A549 (cell line): ENCODE data around the gene NCAPH2. TPM values are rescaled to one million over a fixed set of nuclear protein-coding genes. Genes with fewer than 3 reads are reported as not detected.

Experiments
- ATAC-seq, 2 experiments: fragments of 200-7000 bp in 1 of 2; fragments of >200 bp in 1 of 2; cut with Nextera tagmentation in 1 of 2; cut with Tn5 transposase in 1 of 2; 3 replicates each; pipeline versions ENCODE4 v1.8.0 to v1.9.1; 2018 to 2020; ENCODE audit warnings: mild to moderate bottlenecking in 1 of 2, moderate library complexity in 1 of 2
- CTCF ChIA-PET: fragments of 300-600 bp; sonication (Branson Sonifier 250); formaldehyde crosslinking; extraction: SDS; loops from one replicate; lab custom pipeline; 2021; ENCODE audit warnings: antibody characterized with exemption, inconsistent platforms; lab: Yijun Ruan, JAX
- POLR2A ChIA-PET: fragments of 350-600 bp; formaldehyde crosslinking; extraction: SDS; loops from one replicate; lab custom pipeline; 2021; ENCODE audit warnings: antibody characterized with exemption, inconsistent platforms; lab: Yijun Ruan, JAX
- DNase-seq, 2 experiments: peaks; one replicate each; pipeline versions ENCODE4 v3.0.0 to v3.0.0-alpha.2; 2011 to 2016; ENCODE audit warnings: low read depth in 1 of 2, low spot score in 1 of 2
- FAIRE-seq: peaks from 2 replicates; lab custom pipeline; 2011; peaks lifted over from hg19 to GRCh38; lab: Jason Lieb, UNC
- H3K27ac ChIP-seq, 2 experiments: fragments of >200 bp; sonication (Bioruptor Twin); formaldehyde crosslinking; 3 replicates each; pipeline ENCODE4 v1.5.1; 2016 to 2017
- H3K4me1 ChIP-seq: fragments of >200 bp; sonication (Bioruptor Twin); formaldehyde crosslinking; 3 replicates; pipeline ENCODE4 v1.6.1; 2016
- H3K4me2 ChIP-seq: fragments of >200 bp; sonication (Bioruptor Twin); formaldehyde crosslinking; 3 replicates; pipeline ENCODE4 v1.6.1; 2016
- H3K4me3 ChIP-seq: fragments of >200 bp; sonication (Bioruptor Twin); formaldehyde crosslinking; 3 replicates; pipeline ENCODE4 v1.5.1; 2016
- H3K9me3 ChIP-seq: fragments of >200 bp; sonication (Bioruptor Twin); formaldehyde crosslinking; 3 replicates; pipeline ENCODE4 v1.6.1; 2016
- BHLHE40 ChIP-seq: IDR thresholded peaks from 2 replicates; pipeline ENCODE4 v1.6.1; 2012; ENCODE audit warnings: low read depth, low read length, inconsistent platforms
- CEBPB ChIP-seq, 2 experiments: fragments of >200 bp in 1 of 2; sonication (Bioruptor Twin) in 1 of 2; formaldehyde crosslinking in 1 of 2; IDR thresholded peaks; 2 replicates each; pipeline ENCODE4 v1.6.1; 2012 to 2016
- CHD4 ChIP-seq: fragments of 200-600 bp; sonication (generic); IDR thresholded peaks from 2 replicates; pipeline ENCODE4 v1.6.1; 2016; ENCODE audit warnings: antibody characterized with exemption, mild to moderate bottlenecking, borderline replicate concordance
- EP300 ChIP-seq, 2 experiments: fragments of >200 bp; sonication (Bioruptor Twin); formaldehyde crosslinking; IDR thresholded peaks; 2 replicates in 1 of 2; 3 replicates in 1 of 2; pipeline ENCODE4 v1.6.1; 2016 to 2017
- ESRRA ChIP-seq: fragments of 150-350 bp; IDR thresholded peaks from 2 replicates; pipeline ENCODE4 v1.6.1; 2014; ENCODE audit warnings: mild to moderate bottlenecking, low read length, borderline replicate concordance
- HOXA7 ChIP-seq: fragments of 250-450 bp; sonication (Bioruptor Pico); IDR thresholded peaks from 2 replicates; pipeline ENCODE4 v1.5.0; 2020; ENCODE audit warnings: mild to moderate bottlenecking, moderate library complexity
- HOXB5 ChIP-seq: fragments of 250-450 bp; sonication (Bioruptor Pico); IDR thresholded peaks from 2 replicates; pipeline ENCODE4 v1.5.0; 2020; ENCODE audit warnings: mild to moderate bottlenecking, moderate library complexity
- JUN ChIP-seq, 2 experiments: fragments of >200 bp; sonication (Bioruptor Twin); formaldehyde crosslinking; IDR thresholded peaks; 2 replicates in 1 of 2; 3 replicates in 1 of 2; pipeline ENCODE4 v1.6.1; 2016 to 2017
- MAFK ChIP-seq: fragments of 450-650 bp; IDR thresholded peaks from 2 replicates; pipeline ENCODE4 v1.6.1; 2014; ENCODE audit not compliant: partially characterized antibody
- MAX ChIP-seq: IDR thresholded peaks from 2 replicates; pipeline ENCODE4 v1.6.1; 2012
- POLR2AphosphoS2 ChIP-seq: conservative IDR thresholded peaks from 2 replicates; pipeline ENCODE4 v1.6.1; 2012; ENCODE audit warnings: low read length, improper control_type of control experiment, inconsistent platforms
- RARB ChIP-seq: fragments of 250-450 bp; sonication (Bioruptor Pico); IDR thresholded peaks from 2 replicates; pipeline ENCODE4 v1.8.0; 2021; ENCODE audit warnings: mild to moderate bottlenecking, moderate library complexity
- RFX5 ChIP-seq: fragments of 450-650 bp; IDR thresholded peaks from 2 replicates; pipeline ENCODE4 v1.7.1; 2014; ENCODE audit warnings: antibody characterized with exemption, mild to moderate bottlenecking, moderate library complexity
- RNF2 ChIP-seq: fragments of 200-600 bp; sonication (generic); IDR thresholded peaks from 2 replicates; pipeline ENCODE4 v1.6.1; 2016; ENCODE audit warnings: low read depth, mild to moderate bottlenecking, antibody characterized with exemption, moderate library complexity, borderline replicate concordance
- ZFP36 ChIP-seq: fragments of 450-650 bp; IDR thresholded peaks from 2 replicates; pipeline ENCODE4 v1.6.1; 2014; ENCODE audit warnings: borderline replicate concordance; ENCODE audit not compliant: partially characterized antibody
- WGBS: methylation state at CpG from one replicate; pipeline ENCODE4 v1.1.6; 2017; ENCODE audit errors: missing lambda C conversion rate; 5-methylcytosine and 5-hydroxymethylcytosine counted together
- polyA plus RNA-seq, 4 experiments: library from polyadenylated mRNA; depleted of rRNA in 3 of 4; stranded (reverse); fragments of >200 nt; fragmentation: RNase III in 1 of 4; extraction: RNeasy Plus Mini Kit Qiagen cat#74134 plus additional on column Dnase treatment in 1 of 4; gene quantifications; 2 replicates in 3 of 4; 3 replicates in 1 of 4; pipeline ENCODE4 v1.2.3, GENCODE V29; 2011 to 2017
- TF ChIP-seq, protein P1 (sequence below): fragments of 150-350 bp; IDR thresholded peaks from 2 replicates; pipeline ENCODE4 v1.6.1; 2014; ENCODE audit warnings: low read depth, mild to moderate bottlenecking, low read length

The NCAPH2 gene
- polyA plus RNA-seq, 2 of the 4 experiments (the other 2 are of a cell fraction): 14.3 to 27.7 TPM

DNA sequence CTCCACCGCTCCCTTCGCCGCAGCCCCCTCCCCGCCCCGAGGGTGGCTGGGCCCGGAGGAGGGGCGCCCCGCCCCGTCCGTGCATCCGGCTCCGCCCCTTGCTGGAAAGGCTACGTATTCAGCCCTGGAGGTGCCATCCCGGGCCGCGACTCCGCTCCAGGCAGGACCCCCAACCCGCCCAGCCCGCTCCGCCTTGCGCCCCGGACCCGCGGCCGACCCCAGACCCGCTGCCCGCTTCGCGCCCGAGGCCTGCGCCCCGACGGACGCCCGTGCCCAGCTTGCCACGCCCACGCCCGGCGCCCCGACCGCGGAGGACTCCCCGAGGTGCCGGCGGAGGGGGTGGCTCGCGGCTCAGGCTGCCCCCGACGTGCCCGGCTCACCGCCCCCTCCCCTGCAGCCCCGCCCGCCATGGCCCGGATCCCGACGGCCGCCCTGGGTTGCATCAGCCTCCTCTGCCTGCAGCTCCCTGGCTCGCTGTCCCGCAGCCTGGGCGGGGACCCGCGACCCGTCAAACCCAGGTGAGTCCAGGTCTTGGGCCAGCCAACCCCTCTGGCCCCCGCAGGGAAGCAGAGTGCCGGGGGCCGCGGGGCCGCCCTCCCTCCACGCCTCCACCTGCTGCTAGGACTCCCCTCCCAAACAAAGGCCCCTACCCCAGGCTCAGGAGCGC lies 26.5 kb upstream of the NCAPH2 start, which contains the start of gene ADM2:
ADM2 (plus strand) TSS at position 104 of the 667 bp plus-strand sequence; CDS start at position 409, 305 bp downstream.
- WGBS: 87% methylated on average over 3 of the region's 70 CpGs

DNA sequence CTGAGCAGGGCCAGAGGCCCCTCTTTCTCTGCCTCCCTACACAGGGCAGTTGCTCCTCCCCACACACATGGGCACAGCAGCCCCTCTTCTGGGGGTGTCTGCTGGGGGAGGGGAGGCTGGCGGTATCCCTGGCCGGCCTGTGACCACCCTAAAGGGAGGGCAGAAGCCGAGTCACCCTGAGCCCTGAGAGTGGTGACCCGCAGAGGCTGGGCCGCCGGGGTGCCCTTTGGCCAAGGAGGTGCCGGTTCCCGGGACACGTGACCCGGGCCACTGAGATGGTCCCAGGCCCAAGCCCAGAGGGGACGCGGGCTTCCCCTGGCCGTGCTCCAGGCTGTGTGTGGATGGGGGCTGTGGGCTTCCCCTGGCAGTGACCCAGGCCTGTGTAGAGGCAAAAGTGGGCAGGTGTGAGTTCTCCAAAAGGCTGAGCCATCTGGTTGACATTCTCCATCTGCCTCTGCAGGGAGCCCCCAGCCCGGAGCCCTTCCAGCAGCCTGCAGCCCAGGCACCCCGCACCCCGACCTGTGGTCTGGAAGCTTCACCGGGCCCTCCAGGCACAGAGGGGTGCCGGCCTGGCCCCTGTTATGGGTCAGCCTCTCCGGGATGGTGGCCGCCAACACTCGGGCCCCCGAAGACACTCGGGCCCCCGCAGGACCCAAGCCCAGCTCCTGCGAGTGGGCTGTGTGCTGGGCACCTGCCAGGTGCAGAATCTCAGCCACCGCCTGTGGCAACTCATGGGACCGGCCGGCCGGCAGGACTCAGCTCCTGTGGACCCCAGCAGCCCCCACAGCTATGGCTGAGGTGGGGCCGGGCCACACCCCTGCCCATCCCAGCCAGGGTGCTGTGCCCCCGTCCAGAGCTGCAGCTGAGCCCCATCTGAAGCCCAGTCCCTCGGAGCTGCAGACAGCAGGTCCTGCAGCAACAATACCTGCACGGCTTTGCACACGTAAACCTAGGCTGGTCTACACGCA lies 25.6 kb upstream of the NCAPH2 start:
- peak overlapping the region; percentile 72 for H3K4me3 ChIP-seq
- H3K4me2 ChIP-seq: peak overlapping the region; percentile 66
- ChIA-PET CTCF (interaction anchor here (0.9 kb wide), 1 partner anchor 228 kb away, joined by 3 read pairs; no protein-coding TSS in a partner anchor), POLR2A (no interaction called here)
- 100% methylated on average over 1 of the region's 35 CpGs for WGBS
- no peaks in the 10 kb centered on the region for H3K9me3 ChIP-seq
- DNase-seq (no peak), ATAC-seq (no peak), FAIRE-seq (no peak)
- H3K27ac ChIP-seq: peak overlapping the region; percentile 77 to 92
- H3K4me1 ChIP-seq: peaks cover 24% of the 10 kb centered on the region; the same call in 2 of the 3 replicates
- no peak for TF ChIP-seq BHLHE40
- no peak for TF ChIP-seq EP300 (IDR thresholded peaks at IDR 0.05)
- TF ChIP-seq RFX5: no peak
- TF ChIP-seq MAFK: no peak
- no peak for TF ChIP-seq ESRRA
- no peak for TF ChIP-seq POLR2AphosphoS2
- no peak for TF ChIP-seq HOXA7 (CRISPR knock-in tag)
- TF ChIP-seq ZFP36: no peak
- no peak for TF ChIP-seq CEBPB (IDR thresholded peaks at IDR 0.05)
- TF ChIP-seq RNF2: no peak
- TF ChIP-seq, protein P1, sequence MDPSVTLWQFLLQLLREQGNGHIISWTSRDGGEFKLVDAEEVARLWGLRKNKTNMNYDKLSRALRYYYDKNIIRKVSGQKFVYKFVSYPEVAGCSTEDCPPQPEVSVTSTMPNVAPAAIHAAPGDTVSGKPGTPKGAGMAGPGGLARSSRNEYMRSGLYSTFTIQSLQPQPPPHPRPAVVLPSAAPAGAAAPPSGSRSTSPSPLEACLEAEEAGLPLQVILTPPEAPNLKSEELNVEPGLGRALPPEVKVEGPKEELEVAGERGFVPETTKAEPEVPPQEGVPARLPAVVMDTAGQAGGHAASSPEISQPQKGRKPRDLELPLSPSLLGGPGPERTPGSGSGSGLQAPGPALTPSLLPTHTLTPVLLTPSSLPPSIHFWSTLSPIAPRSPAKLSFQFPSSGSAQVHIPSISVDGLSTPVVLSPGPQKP: no peak
- no peak for TF ChIP-seq HOXB5 (CRISPR knock-in tag)

More for the DNA sequence above, 26.5 kb upstream of the NCAPH2 start, which contains the start of gene ADM2:
- POLR2A ChIA-PET: no interaction called here
- Histone ChIP-seq H3K4me2 (peak within 1 kb of the TSS; percentile 66), H3K27ac (peak within 1 kb of the TSS; percentile 77 to 92), H3K4me3 (peak within 1 kb of the TSS; percentile 72)
- CTCF ChIA-PET: no interaction called here
- TF ChIP-seq JUN (IDR thresholded peaks at IDR 0.05): 0 out of 5 replicates have a peak, but pooled peaks of 1 of the 2 experiments have one; percentile 17
- TF ChIP-seq, protein P1: no peak
- TF ChIP-seq, all 56 proteins: peak for 1
- Histone ChIP-seq H3K4me1 (peaks cover 19% of the 10 kb centered on the region; the same call in 2 of the 3 replicates), H3K9me3 (no peaks in the 10 kb centered on the region)
- FAIRE-seq: no peak
- peak in 1 of 2 experiments; percentile 47 for DNase-seq
- peak; percentile 41 to 53; a peak in 3 of 6 replicates for ATAC-seq

GRCh38 chr22:50483106-50483505 lies 24.9 kb upstream of the NCAPH2 start:
- DNase-seq: no peak
- Histone ChIP-seq H3K4me2 (no peak overlapping the region; the same call in 2 of the 3 replicates), H3K4me1 (peaks cover 24% of the 10 kb centered on the region; the same call in 2 of the 3 replicates), H3K4me3 (no peak overlapping the region), H3K27ac (no peak overlapping the region), H3K9me3 (no peaks in the 10 kb centered on the region)
- ATAC-seq: no peak
- FAIRE-seq: no peak
- CTCF ChIA-PET: interaction anchor here (0.9 kb wide), 1 partner anchor 229 kb away, joined by 3 read pairs; no protein-coding TSS in a partner anchor
- TF ChIP-seq CHD4 (no peak), RFX5 (no peak), RARB (CRISPR knock-in tag) (no peak), MAX (no peak), ESRRA (no peak)
- TF ChIP-seq, protein P1: no peak
- 83% methylated on average over 9 of the region's 10 CpGs for WGBS
- POLR2A ChIA-PET: no interaction called here
